Uterus (tissue), 2 donors: ENCODE measurements around the gene FOXK1.

Experiments
- POLR2A ChIP-seq, 2 donors: fragments of 450-650 bp; IDR thresholded peaks; one replicate each; pipeline ENCODE4 v1.6.1; 2016; ENCODE audit warnings: antibody characterized with exemption in 2 of 2, mild to moderate bottlenecking in 1 of 2, moderate library complexity in 1 of 2
- TF ChIP-seq, protein P1 (sequence below), 4 experiments: fragments of 200-600 bp in 2 of 4; fragments of 450-650 bp in 2 of 4; sonication (generic) in 2 of 4; IDR thresholded peaks; one replicate each; pipeline ENCODE4 v1.5.1; 2016 to 2019; ENCODE audit warnings: antibody characterized with exemption in 4 of 4, mild to moderate bottlenecking in 2 of 4, moderate library complexity in 1 of 4

GRCh38 chr7:4772306-4772705, 90.2 kb downstream of the FOXK1 start:
- TF ChIP-seq, protein P1, sequence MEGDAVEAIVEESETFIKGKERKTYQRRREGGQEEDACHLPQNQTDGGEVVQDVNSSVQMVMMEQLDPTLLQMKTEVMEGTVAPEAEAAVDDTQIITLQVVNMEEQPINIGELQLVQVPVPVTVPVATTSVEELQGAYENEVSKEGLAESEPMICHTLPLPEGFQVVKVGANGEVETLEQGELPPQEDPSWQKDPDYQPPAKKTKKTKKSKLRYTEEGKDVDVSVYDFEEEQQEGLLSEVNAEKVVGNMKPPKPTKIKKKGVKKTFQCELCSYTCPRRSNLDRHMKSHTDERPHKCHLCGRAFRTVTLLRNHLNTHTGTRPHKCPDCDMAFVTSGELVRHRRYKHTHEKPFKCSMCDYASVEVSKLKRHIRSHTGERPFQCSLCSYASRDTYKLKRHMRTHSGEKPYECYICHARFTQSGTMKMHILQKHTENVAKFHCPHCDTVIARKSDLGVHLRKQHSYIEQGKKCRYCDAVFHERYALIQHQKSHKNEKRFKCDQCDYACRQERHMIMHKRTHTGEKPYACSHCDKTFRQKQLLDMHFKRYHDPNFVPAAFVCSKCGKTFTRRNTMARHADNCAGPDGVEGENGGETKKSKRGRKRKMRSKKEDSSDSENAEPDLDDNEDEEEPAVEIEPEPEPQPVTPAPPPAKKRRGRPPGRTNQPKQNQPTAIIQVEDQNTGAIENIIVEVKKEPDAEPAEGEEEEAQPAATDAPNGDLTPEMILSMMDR (IDR thresholded peaks at IDR 0.05) = no peak
- TF ChIP-seq POLR2A (IDR thresholded peaks at IDR 0.05) = no peak
